RWPE2 (cell line): ENCODE measurements around the gene POP5.
A peak's percentile ranks its signal among the peaks of the same experiment; 100 is the strongest.
"Not testable (repeated sequence)": the region's sequence is repeated elsewhere in the genome, so short reads cannot be mapped to it uniquely, and the experiment has no call there.

ENCODE experiments used
- ATAC-seq: fragments of 200-7000 bp; cut with Tn5 transposase; 3 replicates; pipeline ENCODE4 v1.9.1; 2021; ENCODE audit warnings: low read depth
- DNase-seq: peaks from one replicate; pipeline ENCODE4 v3.0.0-alpha.2; 2020; ENCODE audit warnings: low spot score
- H3K27ac ChIP-seq: fragments of 450-650 bp; 2 replicates; pipeline ENCODE4 v1.5.1; 2017; ENCODE audit warnings: mild to moderate bottlenecking; ENCODE audit not compliant: poor library complexity, severe bottlenecking
- H3K27me3 ChIP-seq: fragments of 250-450 bp; sonication (Bioruptor Pico); 2 replicates; pipeline ENCODE4 v1.5.1; 2021; ENCODE audit warnings: mild to moderate bottlenecking, moderate library complexity; ENCODE audit not compliant: insufficient read depth, poor library complexity, severe bottlenecking
- H3K36me3 ChIP-seq: fragments of 250-450 bp; sonication (Bioruptor Pico); 2 replicates; pipeline ENCODE4 v1.5.1; 2020; ENCODE audit warnings: low read depth, mild to moderate bottlenecking, moderate library complexity
- H3K4me1 ChIP-seq: fragments of 250-450 bp; sonication (Bioruptor Pico); 2 replicates; pipeline ENCODE4 v1.5.1; 2021; ENCODE audit warnings: mild to moderate bottlenecking, moderate library complexity; ENCODE audit not compliant: insufficient read depth, poor library complexity, severe bottlenecking
- H3K4me3 ChIP-seq: fragments of 250-450 bp; sonication (Bioruptor Pico); 2 replicates; pipeline ENCODE4 v1.5.1; 2021; ENCODE audit warnings: mild to moderate bottlenecking, moderate library complexity; ENCODE audit not compliant: severe bottlenecking
- H3K9me3 ChIP-seq: fragments of 250-450 bp; sonication (Bioruptor Pico); 2 replicates; pipeline ENCODE4 v1.5.1; 2021; ENCODE audit warnings: mild to moderate bottlenecking, moderate library complexity; ENCODE audit not compliant: severe bottlenecking
- TF ChIP-seq, protein P1 (sequence below): fragments of 450-650 bp; IDR thresholded peaks from one replicate; pipeline ENCODE4 v1.5.1; 2017; ENCODE audit warnings: mild to moderate bottlenecking, moderate library complexity; ENCODE audit not compliant: poor library complexity, severe bottlenecking

POP5 gene

DNA sequence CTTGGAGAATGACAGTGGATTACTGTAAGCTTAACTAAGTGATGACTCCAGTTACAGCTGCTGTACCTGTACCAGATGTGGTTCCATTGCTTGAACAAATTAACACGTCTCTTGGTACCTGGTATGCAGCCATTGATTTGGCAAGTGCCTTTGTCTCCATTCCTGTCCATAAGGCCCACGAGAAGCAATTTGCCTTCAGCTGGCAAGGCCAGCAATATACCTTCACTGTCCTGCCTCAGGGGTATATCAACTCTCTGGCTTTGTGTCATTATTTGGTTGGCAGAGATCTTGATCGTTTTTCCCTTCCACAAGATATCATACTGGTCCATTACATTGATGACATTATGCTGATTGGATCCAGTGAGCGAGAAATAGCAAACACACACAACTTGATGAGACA lies 29.4 kb upstream of the POP5 start:
- no peak for ATAC-seq
- Histone ChIP-seq H3K4me3 (no peak overlapping the region), H3K9me3 (no peaks in the 10 kb centered on the region), H3K4me1 (no peaks in the 10 kb centered on the region), H3K36me3 (no peaks in the 10 kb centered on the region), H3K27me3 (no peaks in the 10 kb centered on the region), H3K27ac (no peak overlapping the region)
- no peak for DNase-seq
- TF ChIP-seq, protein P1, sequence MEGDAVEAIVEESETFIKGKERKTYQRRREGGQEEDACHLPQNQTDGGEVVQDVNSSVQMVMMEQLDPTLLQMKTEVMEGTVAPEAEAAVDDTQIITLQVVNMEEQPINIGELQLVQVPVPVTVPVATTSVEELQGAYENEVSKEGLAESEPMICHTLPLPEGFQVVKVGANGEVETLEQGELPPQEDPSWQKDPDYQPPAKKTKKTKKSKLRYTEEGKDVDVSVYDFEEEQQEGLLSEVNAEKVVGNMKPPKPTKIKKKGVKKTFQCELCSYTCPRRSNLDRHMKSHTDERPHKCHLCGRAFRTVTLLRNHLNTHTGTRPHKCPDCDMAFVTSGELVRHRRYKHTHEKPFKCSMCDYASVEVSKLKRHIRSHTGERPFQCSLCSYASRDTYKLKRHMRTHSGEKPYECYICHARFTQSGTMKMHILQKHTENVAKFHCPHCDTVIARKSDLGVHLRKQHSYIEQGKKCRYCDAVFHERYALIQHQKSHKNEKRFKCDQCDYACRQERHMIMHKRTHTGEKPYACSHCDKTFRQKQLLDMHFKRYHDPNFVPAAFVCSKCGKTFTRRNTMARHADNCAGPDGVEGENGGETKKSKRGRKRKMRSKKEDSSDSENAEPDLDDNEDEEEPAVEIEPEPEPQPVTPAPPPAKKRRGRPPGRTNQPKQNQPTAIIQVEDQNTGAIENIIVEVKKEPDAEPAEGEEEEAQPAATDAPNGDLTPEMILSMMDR: no peak

DNA sequence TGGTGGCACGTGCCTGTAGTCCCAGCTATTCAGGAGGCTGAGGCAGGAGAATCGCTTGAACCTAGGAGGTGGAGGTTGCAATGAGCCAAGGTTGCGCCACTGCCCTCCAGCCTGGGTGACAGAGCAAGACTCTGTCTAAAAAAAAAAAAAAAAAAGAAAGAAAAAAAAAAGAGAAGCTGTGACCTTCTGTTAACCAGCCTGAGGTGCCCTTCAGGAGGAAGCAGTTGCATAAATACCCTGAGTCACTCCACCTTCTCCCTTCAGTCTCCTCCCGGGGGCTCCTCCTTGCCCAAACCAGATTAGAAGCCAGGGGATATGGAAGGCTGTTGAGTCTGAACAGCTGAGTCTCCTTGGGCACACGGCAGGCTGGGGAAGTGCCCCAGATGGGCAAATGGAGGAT lies 21.2 kb upstream of the POP5 start:
- not testable (repeated sequence) for H3K36me3 ChIP-seq, H3K4me3 ChIP-seq, DNase-seq, H3K4me1 ChIP-seq, H3K9me3 ChIP-seq, H3K27ac ChIP-seq, H3K27me3 ChIP-seq
- ATAC-seq: peak; percentile 58; the same call in 1 of the 3 replicates

DNA sequence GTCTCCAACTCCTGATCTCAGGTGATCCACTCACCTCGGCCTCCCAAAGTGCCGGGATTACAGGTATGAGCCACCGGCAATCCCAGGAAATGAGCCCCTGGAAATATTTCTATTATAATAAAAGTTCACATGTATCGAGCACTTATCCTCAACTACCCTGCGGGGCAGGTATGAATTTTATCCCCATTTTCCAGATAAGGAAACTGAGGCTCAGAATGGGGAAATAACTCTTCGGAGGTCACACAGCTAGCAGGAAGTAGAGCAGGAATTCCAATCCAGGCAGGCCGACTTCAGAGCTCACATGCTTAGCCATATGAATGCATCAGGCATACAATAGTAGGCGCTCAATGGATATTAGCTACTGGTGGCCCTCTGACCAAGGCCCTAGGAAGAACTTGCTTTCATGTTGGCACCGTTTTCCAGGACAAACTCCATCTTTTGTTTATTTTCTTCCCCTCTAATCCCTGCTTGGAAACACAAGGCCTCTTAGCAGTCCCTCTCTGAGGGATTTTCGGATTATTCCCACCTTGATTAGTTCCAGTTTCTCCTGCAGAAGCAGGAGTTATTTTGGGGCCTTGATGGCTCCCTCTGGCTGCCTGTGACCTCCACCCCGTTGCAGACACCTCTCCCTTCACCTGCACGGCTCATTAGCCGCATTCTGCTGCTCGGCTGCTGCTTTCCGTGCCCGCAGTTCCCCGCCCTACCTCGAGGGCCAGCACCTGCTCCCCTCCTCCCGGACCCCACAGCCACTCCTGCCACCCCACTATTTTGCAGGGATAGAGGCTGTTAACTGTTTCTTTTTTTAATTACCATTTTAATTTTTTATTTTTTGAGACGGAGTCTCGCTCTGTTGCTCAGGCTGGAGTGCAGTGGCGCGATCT lies 18.7 kb upstream of the POP5 start:
- H3K36me3 ChIP-seq: no peaks in the 10 kb centered on the region
- TF ChIP-seq, protein P1: no peak
- H3K27me3 ChIP-seq: no peaks in the 10 kb centered on the region
- no peaks in the 10 kb centered on the region for H3K4me1 ChIP-seq
- no peaks in the 10 kb centered on the region for H3K9me3 ChIP-seq
- DNase-seq: no peak
- H3K27ac ChIP-seq: no peak overlapping the region
- H3K4me3 ChIP-seq: no peak overlapping the region
- ATAC-seq: no peak

DNA sequence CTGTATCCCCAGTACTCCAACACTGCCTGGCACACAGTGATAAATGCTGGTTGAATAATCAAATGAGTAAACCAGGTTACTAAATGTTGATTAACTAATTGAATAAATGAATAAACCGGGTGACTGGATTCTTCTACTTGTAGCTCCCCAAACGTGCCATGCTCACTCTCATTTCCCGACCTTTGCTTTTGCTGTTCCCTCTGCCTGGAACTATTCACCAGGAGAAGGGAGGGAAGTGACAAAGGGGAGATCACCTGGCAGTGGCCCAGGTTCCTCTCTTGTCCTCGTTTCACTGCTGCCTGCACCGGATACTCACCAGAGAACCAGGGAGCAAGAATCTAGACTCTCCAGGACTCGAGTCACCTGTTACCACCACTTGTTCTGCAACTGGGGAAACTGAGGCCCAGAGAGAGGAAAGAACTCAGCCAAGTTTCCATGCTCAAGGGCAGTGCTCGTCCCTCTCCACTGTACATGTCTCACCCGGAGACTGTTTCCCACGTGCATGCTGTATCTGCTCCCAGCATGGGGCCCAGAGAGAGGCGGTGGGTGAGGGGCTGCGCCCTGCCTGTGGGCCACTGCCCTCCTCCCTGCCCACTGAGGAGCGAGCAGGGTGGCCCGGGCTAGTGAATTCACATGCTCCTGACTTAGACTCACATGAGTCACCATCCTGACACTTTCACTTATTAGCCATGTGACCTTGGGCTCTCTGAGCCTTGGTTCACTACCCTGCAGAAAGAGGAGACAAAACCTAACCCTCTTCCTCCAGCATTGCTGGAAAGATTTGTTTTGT lies 17.7 kb upstream of the POP5 start:
- Histone ChIP-seq H3K9me3 (no peaks in the 10 kb centered on the region), H3K4me3 (no peak overlapping the region), H3K4me1 (no peaks in the 10 kb centered on the region), H3K27ac (no peak overlapping the region), H3K36me3 (no peaks in the 10 kb centered on the region), H3K27me3 (no peaks in the 10 kb centered on the region)
- TF ChIP-seq, protein P1: no peak
- DNase-seq: no peak
- peak; percentile 68; the same call in 2 of the 3 replicates for ATAC-seq

DNA sequence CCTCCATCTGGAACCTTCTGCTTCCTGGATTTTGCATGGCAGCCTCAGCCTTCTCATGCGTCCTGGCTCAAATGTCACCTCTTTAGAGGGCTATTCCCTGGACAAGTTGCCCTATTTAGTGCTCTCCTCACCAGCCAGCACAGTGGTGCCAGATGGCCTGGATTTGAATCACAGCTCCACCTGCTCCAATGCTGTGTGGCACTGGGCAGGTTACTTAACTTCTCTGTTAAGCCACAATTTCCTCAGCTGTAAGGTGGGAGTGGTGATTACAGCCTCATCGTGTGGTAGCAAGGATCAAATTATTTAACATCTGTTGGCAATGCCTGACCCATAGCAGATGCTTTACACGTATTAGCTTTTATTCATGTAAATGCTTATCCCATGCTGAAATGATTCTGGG lies 16.7 kb upstream of the POP5 start:
- Histone ChIP-seq H3K9me3 (no peaks in the 10 kb centered on the region), H3K4me3 (no peak overlapping the region), H3K4me1 (no peaks in the 10 kb centered on the region), H3K36me3 (no peaks in the 10 kb centered on the region), H3K27ac (no peak overlapping the region), H3K27me3 (no peaks in the 10 kb centered on the region)
- no peak for DNase-seq
- TF ChIP-seq, protein P1: no peak
- no peak for ATAC-seq
